HG02678 (cell line): ENCODE data around the gene TMX2.
A peak's percentile ranks its signal among the peaks of the same experiment; 100 is the strongest.

Experiments
- ATAC-seq: cut with Tn5 transposase; IDR thresholded peaks from one replicate; pipeline ENCODE4 v1.9.1; 2021; ENCODE audit warnings: mild to moderate bottlenecking, moderate library complexity; ENCODE audit not compliant: unreplicated experiment

Gene TMX2

GRCh38 chr11:57763568-57763967 is 51.2 kb downstream of the TMX2 start:
- no peak for ATAC-seq

GRCh38 chr11:57764021-57764420 is 51.6 kb downstream of the TMX2 start:
- no peak for ATAC-seq

GRCh38 chr11:57764566-57764965 is 52.2 kb downstream of the TMX2 start:
- ATAC-seq = no peak

GRCh38 chr11:57764972-57765371 is 52.6 kb downstream of the TMX2 start:
- no peak for ATAC-seq

- ATAC-seq = no peak
Measured at GRCh38 chr11:57770793-57771192, 58.4 kb downstream of the TMX2 start.

DNA sequence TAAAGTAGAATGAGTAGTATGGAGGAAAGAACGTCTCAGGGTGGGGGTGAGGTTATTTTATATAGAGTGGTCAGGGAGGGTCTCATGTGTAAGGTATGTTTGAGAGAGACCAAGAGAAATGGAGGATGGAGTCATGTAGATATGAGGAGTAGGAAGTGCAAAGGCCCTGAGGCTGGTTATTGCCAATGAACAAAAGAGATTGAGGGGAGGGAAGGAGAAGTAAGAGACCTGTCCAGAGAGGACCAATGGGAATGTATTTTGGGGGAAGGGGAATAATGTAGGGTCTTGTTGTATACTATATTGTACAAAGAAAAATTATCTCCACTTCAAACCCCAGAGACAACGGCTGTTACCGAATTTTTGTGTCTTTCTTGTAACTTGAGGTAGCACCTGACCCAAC is 59.0 kb downstream of the TMX2 start:
- no peak for ATAC-seq

DNA sequence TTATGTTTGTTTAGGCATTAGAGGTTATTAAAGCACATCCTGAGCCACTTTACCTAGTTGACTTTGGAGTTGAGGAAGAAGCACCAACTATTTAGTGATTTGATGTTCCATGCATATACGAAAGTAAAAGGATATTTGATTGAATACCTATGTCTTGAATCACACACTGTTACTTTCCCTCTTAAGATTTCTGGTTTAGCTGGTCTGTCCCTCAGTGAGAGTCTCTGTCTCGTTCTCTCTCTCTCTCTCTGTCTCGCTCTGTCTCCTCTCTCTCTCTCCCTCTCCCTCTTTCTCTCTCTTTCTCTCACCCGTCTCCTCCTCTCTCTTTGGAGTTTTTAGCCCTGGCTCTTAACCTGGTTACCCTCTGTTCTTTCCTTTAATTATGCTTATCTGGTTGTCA is 60.2 kb downstream of the TMX2 start:
- ATAC-seq = no peak

- ATAC-seq = no peak
Measured at GRCh38 chr11:57773026-57773598, 60.7 kb downstream of the TMX2 start.

GRCh38 chr11:57775491-57775890 is 63.1 kb downstream of the TMX2 start:
- no peak for ATAC-seq

- ATAC-seq = no peak
Measured at GRCh38 chr11:57776031-57776521, 63.7 kb downstream of the TMX2 start.

DNA sequence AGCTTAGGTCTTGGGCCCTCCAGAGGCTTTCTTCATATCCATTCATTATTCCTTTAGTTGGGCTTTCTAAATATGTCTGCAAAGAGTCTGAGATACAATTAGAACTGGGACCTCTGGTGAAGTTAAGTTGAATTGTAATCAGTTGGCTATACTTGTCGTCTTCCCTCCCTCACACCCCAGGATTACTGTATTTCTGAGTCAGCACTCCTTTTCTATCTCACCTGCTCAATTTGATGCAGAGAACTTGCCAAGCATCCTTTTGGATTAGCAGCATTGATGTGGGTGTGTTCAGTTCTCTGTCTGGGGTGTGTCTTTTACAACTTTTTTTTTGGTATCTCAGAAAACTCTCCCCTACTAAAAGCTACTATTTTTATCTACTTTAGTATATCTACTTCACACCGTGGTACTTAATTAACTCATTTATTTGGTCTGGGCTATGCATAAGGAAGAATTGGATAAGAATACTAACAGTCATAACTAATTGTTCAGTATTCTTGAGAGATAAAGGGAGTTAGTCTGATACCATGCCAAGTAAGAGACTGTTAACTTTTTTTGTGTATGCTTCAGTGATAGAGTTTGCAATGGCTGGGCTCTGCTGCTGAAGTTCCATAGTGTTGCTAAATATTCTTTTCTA is 64.3 kb downstream of the TMX2 start:
- ATAC-seq = no peak

GRCh38 chr11:57777969-57778317 is 65.5 kb downstream of the TMX2 start:
- ATAC-seq = no peak

DNA sequence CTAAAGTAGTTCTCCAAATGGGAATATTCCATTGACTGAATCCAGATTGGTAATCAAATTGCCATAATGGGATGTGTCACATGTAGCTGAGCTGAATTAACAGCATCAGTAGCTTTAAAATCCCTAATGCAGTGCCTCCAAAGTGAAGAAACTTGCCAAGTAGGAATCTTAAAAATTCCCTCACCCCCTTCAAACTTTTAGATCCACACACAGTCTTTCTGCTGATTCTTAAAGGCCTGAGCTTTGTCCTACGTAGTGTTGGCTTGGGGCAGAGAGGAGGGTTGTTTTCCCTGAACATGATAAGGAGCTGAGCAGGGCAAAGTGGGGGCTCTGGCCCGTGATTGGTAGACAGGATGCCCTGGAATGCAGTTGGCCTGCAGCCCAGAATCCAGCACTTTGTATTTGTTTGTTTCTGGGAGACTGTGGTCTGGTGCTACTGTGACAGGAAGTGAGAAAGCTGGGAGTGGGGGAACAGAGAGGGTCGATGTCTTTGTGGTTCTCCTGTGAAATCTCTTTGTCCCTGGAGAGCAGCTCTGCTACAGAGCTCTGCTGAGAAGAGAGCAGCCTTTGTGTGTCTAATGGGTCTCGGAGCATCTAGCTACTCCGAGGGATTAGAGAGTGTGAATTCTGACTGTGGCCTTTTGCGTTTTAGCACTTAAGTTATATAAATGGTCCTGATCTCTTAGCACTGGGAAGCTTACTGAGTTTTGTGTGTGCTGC is 66.1 kb downstream of the TMX2 start:
- no peak for ATAC-seq

DNA sequence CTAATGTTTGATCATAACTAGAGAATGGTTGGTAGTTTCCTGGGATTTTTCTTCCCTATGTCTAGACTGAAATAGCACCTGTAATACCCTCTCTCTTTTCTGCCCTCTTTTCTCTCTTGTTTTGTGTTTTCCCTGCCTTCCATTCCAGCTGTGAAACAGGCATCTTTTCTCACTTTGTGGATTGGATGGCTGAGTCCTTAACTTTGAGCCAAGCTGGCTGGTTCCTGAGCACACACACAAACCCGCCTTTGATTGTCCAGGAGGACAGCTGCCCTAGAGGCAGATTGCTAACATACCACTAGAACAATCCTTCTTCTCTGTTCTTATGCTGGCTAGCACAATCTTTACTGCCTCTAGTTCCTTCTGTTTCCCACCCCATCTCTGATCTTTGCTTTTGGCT is 66.9 kb downstream of the TMX2 start:
- ATAC-seq = no peak

GRCh38 chr11:57781529-57781943 is 69.1 kb downstream of the TMX2 start:
- no peak for ATAC-seq

DNA sequence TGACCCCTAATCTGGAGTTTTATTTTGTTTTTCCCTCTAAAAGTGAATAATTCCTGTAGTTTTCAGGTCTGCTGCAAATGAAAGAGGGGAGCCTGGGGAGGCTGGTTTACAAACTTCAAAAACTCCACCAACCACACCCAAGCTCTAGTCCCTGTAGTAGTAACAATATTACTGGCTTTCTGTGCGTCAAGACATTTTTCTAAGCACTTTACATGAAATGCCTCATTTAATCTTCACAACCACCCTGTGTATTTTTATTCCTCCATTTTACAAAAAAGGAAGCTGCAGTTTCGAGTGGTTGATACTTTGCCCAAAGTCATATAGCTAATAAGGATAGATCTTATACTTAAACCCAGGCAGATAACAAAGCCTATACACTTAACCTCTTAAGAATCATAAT is 72.7 kb downstream of the TMX2 start:
- ATAC-seq = peak; percentile 43

- no peak for ATAC-seq
Measured at GRCh38 chr11:57786436-57786835, 74.0 kb downstream of the TMX2 start.

GRCh38 chr11:57787006-57787604 is 74.7 kb downstream of the TMX2 start:
- no peak for ATAC-seq

GRCh38 chr11:57787920-57788702 is 75.7 kb downstream of the TMX2 start:
- ATAC-seq = peak; percentile 39

GRCh38 chr11:57788703-57789088 is 76.3 kb downstream of the TMX2 start:
- no peak for ATAC-seq
